ENCODE results near the gene DDB1.

Gene DDB1

DNA sequence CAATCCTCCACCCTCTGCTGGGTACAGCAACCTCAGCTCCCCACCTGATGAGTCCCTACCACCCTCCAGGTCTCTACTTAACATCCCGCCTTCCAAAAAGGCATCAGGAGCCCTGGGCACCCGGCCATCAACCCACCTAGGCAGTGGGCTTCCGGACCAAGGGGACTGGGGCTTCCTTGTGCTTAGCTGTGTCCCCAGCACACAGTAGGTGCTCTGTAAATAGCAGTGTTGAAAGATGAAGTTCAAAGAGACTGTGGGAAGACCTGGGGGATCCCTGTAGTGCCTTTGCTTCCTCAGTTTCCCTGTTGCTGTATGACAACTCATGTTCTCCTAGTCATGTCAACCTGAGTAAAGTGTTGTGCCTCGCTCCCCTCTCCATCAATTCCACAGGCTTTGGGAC lies 58.8 kb downstream of the DDB1 start:
- no peak for DNase-seq
- Histone ChIP-seq H2BK120ac (ENCODE audit: low read depth, low read length) (no peak overlapping the region), H3K9me3 (ENCODE audit: control insufficient read depth, low read length) (no peaks in the 10 kb centered on the region), H3K4me3 (ENCODE audit: insufficient read depth in 1 of 2, low read depth in 1 of 2, low read length in 2 of 2) (no peak overlapping the region), H3K4me1 (ENCODE audit: control insufficient read depth, insufficient read depth, low read depth, low read length) (peaks cover 5% of the 10 kb centered on the region), H3K27ac (ENCODE audit: low read length, poor library complexity, severe bottlenecking) (no peak overlapping the region), H4K91ac (ENCODE audit: low read length) (no peak overlapping the region), H4K8ac (ENCODE audit: low read length) (no peak overlapping the region), H2AK5ac (ENCODE audit: low read length, severe bottlenecking) (no peak overlapping the region), H3K4me2 (ENCODE audit: low read length, poor library complexity, severe bottlenecking) (no peak overlapping the region), H3K36me3 (ENCODE audit: control insufficient read depth in 1 of 2, insufficient read depth in 2 of 2, low read depth in 1 of 2, low read length in 2 of 2) (peaks cover 37 to 68% of the 10 kb centered on the region in 2 experiments), H3K9ac (ENCODE audit: low read length) (no peak overlapping the region), H3K14ac (ENCODE audit: low read length in 2 of 2) (no peak overlapping the region), H3K4ac (ENCODE audit: low read depth in 1 of 2, low read length in 2 of 2) (no peak overlapping the region), H2AFZ (ENCODE audit: low read depth, low read length) (no peak overlapping the region), H2BK12ac (ENCODE audit: low read length in 2 of 2) (no peak overlapping the region), H3K79me1 (replicated peaks; ENCODE audit: low read length, poor library complexity, severe bottlenecking) (no peaks in the 10 kb centered on the region), H3K27me3 (ENCODE audit: control insufficient read depth in 1 of 2, insufficient read depth in 1 of 2, low read length in 2 of 2) (no peaks in the 10 kb centered on the region), H2BK15ac (ENCODE audit: low read depth, poor library complexity, severe bottlenecking) (no peak overlapping the region), H3K18ac (ENCODE audit: low read depth in 1 of 2, low read length in 2 of 2) (no peak overlapping the region), H2BK5ac (ENCODE audit: low read depth, low read length, poor library complexity, severe bottlenecking) (no peak overlapping the region), H3K23ac (ENCODE audit: low read length in 2 of 2) (no peak overlapping the region)
- 98% methylated on average over 4 of the region's 4 CpGs for whole genome bisulfite sequencing

DNA sequence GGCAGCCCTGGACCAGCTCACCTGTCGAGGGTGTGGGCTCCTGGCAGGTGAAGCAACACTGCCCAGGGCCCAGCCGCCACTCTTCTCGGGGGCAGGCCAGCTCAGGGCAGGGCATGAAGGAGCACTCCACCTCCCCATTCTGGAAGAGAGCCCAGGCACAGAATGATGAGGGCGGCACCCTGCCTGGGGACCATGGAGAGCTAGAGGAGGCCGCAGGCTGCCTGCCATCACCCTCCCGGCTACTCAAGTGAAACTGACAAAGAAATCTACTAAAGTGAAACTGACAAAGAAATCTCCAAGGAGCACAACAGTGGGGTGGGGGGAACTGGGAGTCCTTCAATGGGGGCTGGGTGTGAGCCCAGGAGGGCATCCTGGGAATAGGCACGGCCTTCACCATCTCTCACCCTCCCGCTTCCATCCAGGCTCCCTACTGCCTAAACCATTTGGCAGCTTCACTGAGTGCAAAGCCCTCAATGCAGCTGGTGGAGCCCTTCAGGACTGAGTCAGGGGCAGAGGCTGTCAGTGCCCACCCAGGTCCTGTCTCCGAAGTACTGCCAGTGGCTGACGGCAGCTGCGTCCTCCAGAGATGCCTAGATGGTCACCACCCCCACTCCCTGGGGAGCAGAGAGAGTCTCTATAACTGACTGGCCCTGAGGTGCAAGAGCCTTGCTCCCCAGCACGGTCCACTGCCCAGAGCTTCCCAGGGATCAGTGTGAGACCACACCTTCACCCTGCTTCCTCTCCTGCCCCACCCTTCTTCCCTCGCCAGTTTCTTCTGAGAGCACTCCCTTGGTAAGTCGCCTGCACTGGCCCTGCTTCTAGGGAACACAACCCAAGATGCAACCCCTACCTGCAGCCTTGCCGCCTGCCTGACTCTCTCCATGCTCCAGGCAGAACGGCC lies 59.5 kb downstream of the DDB1 start:
- H3K79me1 ChIP-seq (replicated peaks; ENCODE audit: low read length, poor library complexity, severe bottlenecking) = no peaks in the 10 kb centered on the region
- no peak overlapping the region for H2BK15ac ChIP-seq (ENCODE audit: low read depth, poor library complexity, severe bottlenecking)
- H3K14ac ChIP-seq (ENCODE audit: low read length in 2 of 2) = no peak overlapping the region
- H3K4ac ChIP-seq (ENCODE audit: low read depth in 1 of 2, low read length in 2 of 2) = no peak overlapping the region
- no peak overlapping the region for H3K4me2 ChIP-seq (ENCODE audit: low read length, poor library complexity, severe bottlenecking)
- H3K36me3 ChIP-seq (ENCODE audit: control insufficient read depth in 1 of 2, insufficient read depth in 2 of 2, low read depth in 1 of 2, low read length in 2 of 2) = peaks cover 43 to 70% of the 10 kb centered on the region in 2 experiments
- H2AK5ac ChIP-seq (ENCODE audit: low read length, severe bottlenecking) = no peak overlapping the region
- H2BK5ac ChIP-seq (ENCODE audit: low read depth, low read length, poor library complexity, severe bottlenecking) = no peak overlapping the region
- WGBS = 93% methylated on average over 15 of the region's 16 CpGs
- H3K27ac ChIP-seq (ENCODE audit: low read length, poor library complexity, severe bottlenecking) = no peak overlapping the region
- H3K4me3 ChIP-seq (ENCODE audit: insufficient read depth in 1 of 2, low read depth in 1 of 2, low read length in 2 of 2) = no peak overlapping the region
- H2BK120ac ChIP-seq (ENCODE audit: low read depth, low read length) = no peak overlapping the region
- no peak overlapping the region for H3K18ac ChIP-seq (ENCODE audit: low read depth in 1 of 2, low read length in 2 of 2)
- no peak for DNase-seq
- no peak overlapping the region for H4K8ac ChIP-seq (ENCODE audit: low read length)
- H3K27me3 ChIP-seq (ENCODE audit: control insufficient read depth in 1 of 2, insufficient read depth in 1 of 2, low read length in 2 of 2) = no peaks in the 10 kb centered on the region
- H3K23ac ChIP-seq (ENCODE audit: low read length in 2 of 2) = no peak overlapping the region
- H3K9ac ChIP-seq (ENCODE audit: low read length) = peak overlapping the region; percentile 20
- H3K4me1 ChIP-seq (ENCODE audit: control insufficient read depth, insufficient read depth, low read depth, low read length) = peaks cover 5% of the 10 kb centered on the region
- no peak overlapping the region for H2AFZ ChIP-seq (ENCODE audit: low read depth, low read length)
- no peak overlapping the region for H2BK12ac ChIP-seq (ENCODE audit: low read length in 2 of 2)
- H4K91ac ChIP-seq (ENCODE audit: low read length) = no peak overlapping the region
- no peaks in the 10 kb centered on the region for H3K9me3 ChIP-seq (ENCODE audit: control insufficient read depth, low read length)

GRCh38 chr11:61272731-61273130 lies 60.2 kb downstream of the DDB1 start:
- no peak overlapping the region for H2AK5ac ChIP-seq (ENCODE audit: low read length, severe bottlenecking)
- WGBS = 94% methylated on average over 3 of the region's 3 CpGs

GRCh38 chr11:61270354-61271076 lies 62.4 kb downstream of the DDB1 start:
- H3K9me3 ChIP-seq (ENCODE audit: control insufficient read depth, low read length) = no peaks in the 10 kb centered on the region
- no peaks in the 10 kb centered on the region for H3K27me3 ChIP-seq (ENCODE audit: control insufficient read depth in 1 of 2, insufficient read depth in 1 of 2, low read length in 2 of 2)
- H4K91ac ChIP-seq (ENCODE audit: low read length) = no peak overlapping the region
- no peak overlapping the region for H4K8ac ChIP-seq (ENCODE audit: low read length)
- H3K36me3 ChIP-seq (ENCODE audit: control insufficient read depth in 1 of 2, insufficient read depth in 2 of 2, low read depth in 1 of 2, low read length in 2 of 2) = peaks cover 40 to 56% of the 10 kb centered on the region in 2 experiments
- peak overlapping the region; percentile 67 for H3K9ac ChIP-seq (ENCODE audit: low read length)
- H3K27ac ChIP-seq (ENCODE audit: low read length, poor library complexity, severe bottlenecking) = no peak overlapping the region
- H2BK5ac ChIP-seq (ENCODE audit: low read depth, low read length, poor library complexity, severe bottlenecking) = no peak overlapping the region
- DNase-seq = peak; percentile 21
- no peak overlapping the region for H3K4me3 ChIP-seq (ENCODE audit: insufficient read depth in 1 of 2, low read depth in 1 of 2, low read length in 2 of 2)
- WGBS = 90% methylated on average over 5 of the region's 7 CpGs
- no peak overlapping the region for H2AK5ac ChIP-seq (ENCODE audit: low read length, severe bottlenecking)
- no peak overlapping the region for H3K18ac ChIP-seq (ENCODE audit: low read depth in 1 of 2, low read length in 2 of 2)
- peaks cover 5% of the 10 kb centered on the region for H3K4me1 ChIP-seq (ENCODE audit: control insufficient read depth, insufficient read depth, low read depth, low read length)
- no peak overlapping the region for H2AFZ ChIP-seq (ENCODE audit: low read depth, low read length)
- H2BK120ac ChIP-seq (ENCODE audit: low read depth, low read length) = no peak overlapping the region
- H2BK12ac ChIP-seq (ENCODE audit: low read length in 2 of 2) = no peak overlapping the region
- no peak overlapping the region for H2BK15ac ChIP-seq (ENCODE audit: low read depth, poor library complexity, severe bottlenecking)
- H3K79me1 ChIP-seq (replicated peaks; ENCODE audit: low read length, poor library complexity, severe bottlenecking) = no peaks in the 10 kb centered on the region
- H3K4ac ChIP-seq (ENCODE audit: low read depth in 1 of 2, low read length in 2 of 2) = no peak overlapping the region
- no peak overlapping the region for H3K4me2 ChIP-seq (ENCODE audit: low read length, poor library complexity, severe bottlenecking)
- no peak overlapping the region for H3K14ac ChIP-seq (ENCODE audit: low read length in 2 of 2)
- H3K23ac ChIP-seq (ENCODE audit: low read length in 2 of 2) = no peak overlapping the region

More at GRCh38 chr11:61272731-61273130, 60.2 kb downstream of the DDB1 start:
- no peak overlapping the region for H3K4me2 ChIP-seq (ENCODE audit: low read length, poor library complexity, severe bottlenecking)
- H3K9me3 ChIP-seq (ENCODE audit: control insufficient read depth, low read length) = no peaks in the 10 kb centered on the region
- no peak overlapping the region for H3K27ac ChIP-seq (ENCODE audit: low read length, poor library complexity, severe bottlenecking)
- H3K4ac ChIP-seq (ENCODE audit: low read depth in 1 of 2, low read length in 2 of 2) = no peak overlapping the region
- H2BK5ac ChIP-seq (ENCODE audit: low read depth, low read length, poor library complexity, severe bottlenecking) = no peak overlapping the region
- no peak overlapping the region for H3K9ac ChIP-seq (ENCODE audit: low read length)
- H3K23ac ChIP-seq (ENCODE audit: low read length in 2 of 2) = no peak overlapping the region
- no peak overlapping the region for H2BK120ac ChIP-seq (ENCODE audit: low read depth, low read length)
- peaks cover 5% of the 10 kb centered on the region for H3K4me1 ChIP-seq (ENCODE audit: control insufficient read depth, insufficient read depth, low read depth, low read length)
- no peak overlapping the region for H2BK12ac ChIP-seq (ENCODE audit: low read length in 2 of 2)
- H3K18ac ChIP-seq (ENCODE audit: low read depth in 1 of 2, low read length in 2 of 2) = no peak overlapping the region
- H2AFZ ChIP-seq (ENCODE audit: low read depth, low read length) = no peak overlapping the region
- H3K14ac ChIP-seq (ENCODE audit: low read length in 2 of 2) = no peak overlapping the region
- H3K4me3 ChIP-seq (ENCODE audit: insufficient read depth in 1 of 2, low read depth in 1 of 2, low read length in 2 of 2) = no peak overlapping the region
- H4K91ac ChIP-seq (ENCODE audit: low read length) = no peak overlapping the region
- no peak for DNase-seq
- H2BK15ac ChIP-seq (ENCODE audit: low read depth, poor library complexity, severe bottlenecking) = no peak overlapping the region
- no peak overlapping the region for H4K8ac ChIP-seq (ENCODE audit: low read length)
- peaks cover 43 to 65% of the 10 kb centered on the region in 2 experiments for H3K36me3 ChIP-seq (ENCODE audit: control insufficient read depth in 1 of 2, insufficient read depth in 2 of 2, low read depth in 1 of 2, low read length in 2 of 2)
- no peaks in the 10 kb centered on the region for H3K79me1 ChIP-seq (replicated peaks; ENCODE audit: low read length, poor library complexity, severe bottlenecking)
- no peaks in the 10 kb centered on the region for H3K27me3 ChIP-seq (ENCODE audit: control insufficient read depth in 1 of 2, insufficient read depth in 1 of 2, low read length in 2 of 2)
